ENCODE data around the gene MEF2C. TPM values are rescaled to one million over a fixed set of nuclear protein-coding genes. Genes with fewer than 3 reads are reported as not detected.

The MEF2C gene
- total RNA-seq, 4 donors from 2014 or later, result 45.6 to 92.0 (median 54.4) TPM

- no peak for TF ChIP-seq CTCF (IDR thresholded peaks at IDR 0.05; ENCODE audit: low read depth)
These were observed 5.2 kb downstream of the MEF2C start for GRCh38 chr5:88877826-88878225.

GRCh38 chr5:88876714-88877113 is 6.3 kb downstream of the MEF2C start:
- no peak for TF ChIP-seq CTCF (IDR thresholded peaks at IDR 0.05; ENCODE audit: low read depth)

GRCh38 chr5:88875341-88876234 is 7.4 kb downstream of the MEF2C start:
- TF ChIP-seq CTCF (IDR thresholded peaks at IDR 0.05; ENCODE audit: low read depth), result no peak

GRCh38 chr5:88873447-88873846 is 9.5 kb downstream of the MEF2C start:
- no peak for TF ChIP-seq CTCF (IDR thresholded peaks at IDR 0.05; ENCODE audit: low read depth)

GRCh38 chr5:88872971-88873370 is 10.0 kb downstream of the MEF2C start:
- no peak for TF ChIP-seq CTCF (IDR thresholded peaks at IDR 0.05; ENCODE audit: low read depth)

- TF ChIP-seq CTCF (IDR thresholded peaks at IDR 0.05; ENCODE audit: low read depth), result no peak
These were observed 12.7 kb downstream of the MEF2C start for GRCh38 chr5:88870285-88870684.

GRCh38 chr5:88868468-88869068 is 14.4 kb downstream of the MEF2C start:
- TF ChIP-seq CTCF (IDR thresholded peaks at IDR 0.05; ENCODE audit: low read depth), result no peak

All from subcutaneous adipose tissue (tissue), 4 donors.